Uterus (tissue), 4 donors: Measurements from ENCODE around the gene MYMX. TPM values are rescaled to one million over a fixed set of nuclear protein-coding genes. Genes with fewer than 3 reads are reported as not detected.

Experiments used
- DNase-seq, 2 donors: peaks; one replicate each; pipeline ENCODE4 v3.0.0-alpha.2; 2019 to 2020
- H3K27ac ChIP-seq, 2 donors: fragments of 200-600 bp; sonication (generic); 1 replicate in 1 of 2; 2 replicates in 1 of 2; pipeline ENCODE4 v1.5.1; 2016 to 2018
- H3K27me3 ChIP-seq, 2 donors: fragments of 200-600 bp; sonication (generic); one replicate each; pipeline ENCODE4 v1.5.1; 2018 to 2019; ENCODE audit warnings: control low read depth in 1 of 2
- H3K36me3 ChIP-seq, 2 donors: fragments of 200-600 bp; sonication (generic); one replicate each; pipeline ENCODE4 v1.5.1; 2019; ENCODE audit warnings: control low read depth in 1 of 2
- H3K4me1 ChIP-seq, 2 donors: fragments of 200-600 bp; sonication (generic); one replicate each; pipeline ENCODE4 v1.5.1; 2018 to 2019; ENCODE audit warnings: control low read depth in 1 of 2
- H3K4me3 ChIP-seq, 2 donors: fragments of 200-600 bp; sonication (generic); 1 replicate in 1 of 2; 2 replicates in 1 of 2; pipeline ENCODE4 v1.5.1; 2018 to 2019; ENCODE audit warnings: mild to moderate bottlenecking in 1 of 2
- H3K9me3 ChIP-seq, 2 donors: fragments of 200-600 bp; sonication (generic); one replicate each; pipeline ENCODE4 v1.5.1; 2019; ENCODE audit warnings: control low read depth in 1 of 2
- POLR2A ChIP-seq, 2 donors: fragments of 450-650 bp; IDR thresholded peaks; one replicate each; pipeline ENCODE4 v1.6.1; 2016; ENCODE audit warnings: antibody characterized with exemption in 2 of 2, mild to moderate bottlenecking in 1 of 2, moderate library complexity in 1 of 2
- intact Hi-C: fragments of 100-400 bp; cut with DNase I; formaldehyde crosslinking; loops from one replicate; pipeline ENCODE4 v1.15.1; 2023; ENCODE audit warnings: low total_unique reads
- total RNA-seq, 4 donors: library from RNA; depleted of rRNA in 3 of 4; stranded (reverse); fragments of >200 nt in 3 of 4; gene quantifications; one replicate each; pipeline versions ENCODE4 v1.1.0 to v1.2.4, GENCODE V29; 2014 to 2023
- TF ChIP-seq, protein P1 (sequence below), 4 experiments: fragments of 200-600 bp in 2 of 4; fragments of 450-650 bp in 2 of 4; sonication (generic) in 2 of 4; IDR thresholded peaks; one replicate each; pipeline ENCODE4 v1.5.1; 2016 to 2019; ENCODE audit warnings: antibody characterized with exemption in 4 of 4, mild to moderate bottlenecking in 2 of 4, moderate library complexity in 1 of 4
- donor health status: DM: yes; HTN: yes; CAD: no.

MYMX gene
- total RNA-seq, 4 donors from 2014 or later, result not detected

GRCh38 chr6:44249082-44249748 lies 32.5 kb downstream of the MYMX start:
- peak overlapping the region in 1 of 2 donors; percentile 99 for H3K27ac ChIP-seq
- H3K9me3 ChIP-seq, result no peaks in the 10 kb centered on the region
- no peak overlapping the region for H3K4me3 ChIP-seq
- TF ChIP-seq, protein P1, sequence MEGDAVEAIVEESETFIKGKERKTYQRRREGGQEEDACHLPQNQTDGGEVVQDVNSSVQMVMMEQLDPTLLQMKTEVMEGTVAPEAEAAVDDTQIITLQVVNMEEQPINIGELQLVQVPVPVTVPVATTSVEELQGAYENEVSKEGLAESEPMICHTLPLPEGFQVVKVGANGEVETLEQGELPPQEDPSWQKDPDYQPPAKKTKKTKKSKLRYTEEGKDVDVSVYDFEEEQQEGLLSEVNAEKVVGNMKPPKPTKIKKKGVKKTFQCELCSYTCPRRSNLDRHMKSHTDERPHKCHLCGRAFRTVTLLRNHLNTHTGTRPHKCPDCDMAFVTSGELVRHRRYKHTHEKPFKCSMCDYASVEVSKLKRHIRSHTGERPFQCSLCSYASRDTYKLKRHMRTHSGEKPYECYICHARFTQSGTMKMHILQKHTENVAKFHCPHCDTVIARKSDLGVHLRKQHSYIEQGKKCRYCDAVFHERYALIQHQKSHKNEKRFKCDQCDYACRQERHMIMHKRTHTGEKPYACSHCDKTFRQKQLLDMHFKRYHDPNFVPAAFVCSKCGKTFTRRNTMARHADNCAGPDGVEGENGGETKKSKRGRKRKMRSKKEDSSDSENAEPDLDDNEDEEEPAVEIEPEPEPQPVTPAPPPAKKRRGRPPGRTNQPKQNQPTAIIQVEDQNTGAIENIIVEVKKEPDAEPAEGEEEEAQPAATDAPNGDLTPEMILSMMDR (IDR thresholded peaks at IDR 0.05), result no peak
- no peak for TF ChIP-seq POLR2A (IDR thresholded peaks at IDR 0.05)
- no peaks in the 10 kb centered on the region for H3K27me3 ChIP-seq
- intact Hi-C loops, result no loop called here
- peaks cover 0 to 9% of the 10 kb centered on the region in 2 donors for H3K4me1 ChIP-seq
- no peaks in the 10 kb centered on the region for H3K36me3 ChIP-seq
- DNase-seq, result no peak

DNA sequence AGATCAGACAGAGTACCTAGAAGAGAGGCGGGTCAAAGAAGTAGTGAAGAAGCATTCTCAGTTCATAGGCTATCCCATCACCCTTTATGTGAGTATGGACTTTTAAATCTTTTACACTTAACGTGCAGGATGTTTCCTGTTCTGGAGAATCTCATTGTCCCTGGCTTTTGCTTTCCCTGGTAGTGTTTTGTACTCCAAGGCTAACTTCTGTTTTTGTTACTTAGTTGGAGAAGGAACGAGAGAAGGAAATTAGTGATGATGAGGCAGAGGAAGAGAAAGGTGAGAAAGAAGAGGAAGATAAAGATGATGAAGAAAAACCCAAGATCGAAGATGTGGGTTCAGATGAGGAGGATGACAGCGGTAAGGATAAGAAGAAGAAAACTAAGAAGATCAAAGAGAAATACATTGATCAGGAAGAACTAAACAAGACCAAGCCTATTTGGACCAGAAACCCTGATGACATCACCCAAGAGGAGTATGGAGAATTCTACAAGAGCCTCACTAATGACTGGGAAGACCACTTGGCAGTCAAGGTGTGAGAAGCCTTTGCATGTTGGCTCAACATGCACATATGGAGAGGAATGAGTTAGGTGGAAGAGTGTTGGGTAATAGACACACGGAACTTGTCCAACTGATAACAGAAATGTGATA lies 33.5 kb downstream of the MYMX start:
- Histone ChIP-seq H3K4me1 (peaks cover 3 to 9% of the 10 kb centered on the region in 2 donors), H3K27me3 (no peaks in the 10 kb centered on the region), H3K27ac (no peak overlapping the region), H3K4me3 (no peak overlapping the region), H3K9me3 (no peaks in the 10 kb centered on the region), H3K36me3 (no peaks in the 10 kb centered on the region)
- DNase-seq, result no peak
- intact Hi-C loops, result no loop called here
- TF ChIP-seq, protein P1 (IDR thresholded peaks at IDR 0.05), result no peak
- TF ChIP-seq POLR2A (IDR thresholded peaks at IDR 0.05), result no peak

- intact Hi-C loops, result no loop called here
- no peaks in the 10 kb centered on the region for H3K9me3 ChIP-seq
- H3K4me1 ChIP-seq, result peaks cover 3 to 9% of the 10 kb centered on the region in 2 donors
- H3K36me3 ChIP-seq, result no peaks in the 10 kb centered on the region
- TF ChIP-seq, protein P1 (IDR thresholded peaks at IDR 0.05), result no peak
- no peak for TF ChIP-seq POLR2A (IDR thresholded peaks at IDR 0.05)
- no peaks in the 10 kb centered on the region for H3K27me3 ChIP-seq
- no peak overlapping the region for H3K4me3 ChIP-seq
- H3K27ac ChIP-seq, result no peak overlapping the region
- DNase-seq, result no peak
Measured at GRCh38 chr6:44250718-44251123, 34.0 kb downstream of the MYMX start.

DNA sequence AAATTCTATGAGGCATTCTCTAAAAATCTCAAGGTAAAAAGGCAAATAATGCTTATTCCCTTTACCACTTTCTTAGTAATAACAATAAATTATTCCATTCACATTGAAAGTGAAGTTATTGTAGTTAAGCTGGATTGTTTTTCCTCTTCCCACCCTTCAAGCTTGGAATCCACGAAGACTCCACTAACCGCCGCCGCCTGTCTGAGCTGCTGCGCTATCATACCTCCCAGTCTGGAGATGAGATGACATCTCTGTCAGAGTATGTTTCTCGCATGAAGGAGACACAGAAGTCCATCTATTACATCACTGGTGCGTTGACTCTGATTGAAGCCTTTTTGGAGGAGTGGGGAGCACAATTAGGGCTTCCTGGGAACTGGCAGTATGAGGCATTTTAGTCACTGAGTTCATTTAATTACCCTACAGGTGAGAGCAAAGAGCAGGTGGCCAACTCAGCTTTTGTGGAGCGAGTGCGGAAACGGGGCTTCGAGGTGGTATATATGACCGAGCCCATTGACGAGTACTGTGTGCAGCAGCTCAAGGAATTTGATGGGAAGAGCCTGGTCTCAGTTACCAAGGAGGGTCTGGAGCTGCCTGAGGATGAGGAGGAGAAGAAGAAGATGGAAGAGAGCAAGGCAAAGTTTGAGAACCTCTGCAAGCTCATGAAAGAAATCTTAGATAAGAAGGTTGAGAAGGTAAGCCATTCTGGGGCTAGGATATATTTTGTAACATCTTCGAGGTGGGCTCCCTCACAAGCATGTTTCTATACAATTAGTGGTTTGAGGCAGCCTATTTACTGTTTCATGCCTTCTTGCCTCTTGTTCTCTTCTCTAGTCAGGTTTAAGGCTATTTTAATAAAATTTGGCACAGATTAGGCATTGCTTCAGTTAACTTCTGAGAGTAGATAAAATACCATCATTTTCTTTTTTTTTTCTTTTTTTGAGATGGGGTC lies 35.1 kb downstream of the MYMX start:
- no peak for DNase-seq
- Histone ChIP-seq H3K27ac (no peak overlapping the region), H3K9me3 (no peaks in the 10 kb centered on the region), H3K27me3 (no peaks in the 10 kb centered on the region), H3K4me1 (peaks cover 3 to 9% of the 10 kb centered on the region in 2 donors), H3K36me3 (no peaks in the 10 kb centered on the region), H3K4me3 (no peak overlapping the region)
- intact Hi-C loops, result no loop called here
- no peak for TF ChIP-seq POLR2A (IDR thresholded peaks at IDR 0.05)
- TF ChIP-seq, protein P1 (IDR thresholded peaks at IDR 0.05), result no peak
